ENCODE data around the gene DGKZ.

GRCh38 chr11:46381048-46381818, 34.0 kb downstream of the DGKZ start, which contains the start of gene MDK:
- TF ChIP-seq EZH2 (IDR thresholded peaks at IDR 0.05; ENCODE audit: insufficient read depth, poor library complexity, severe bottlenecking) (no peak), EZH2phosphoT487 (IDR thresholded peaks at IDR 0.05; ENCODE audit: insufficient read depth, low read depth) (no peak)

Data from GM23248 (cell line).